Measurements from ENCODE around the gene TYMP.
A peak's percentile ranks its signal among the peaks of the same experiment; 100 is the strongest.

The TYMP gene

GRCh38 chr22:50505276-50505775 lies 24.5 kb downstream of the TYMP start:
- no peak for DNase-seq (ENCODE audit: low spot score)

- DNase-seq (ENCODE audit: low spot score) = no peak
These were observed 25.2 kb downstream of the TYMP start for GRCh38 chr22:50504369-50505211.

- DNase-seq (ENCODE audit: low spot score) = no peak
These were observed 26.2 kb downstream of the TYMP start for GRCh38 chr22:50503475-50504145.

GRCh38 chr22:50502628-50503474 lies 27.0 kb downstream of the TYMP start:
- DNase-seq (ENCODE audit: low spot score) = no peak

GRCh38 chr22:50502096-50502495 lies 27.7 kb downstream of the TYMP start:
- DNase-seq (ENCODE audit: low spot score) = no peak

- DNase-seq (ENCODE audit: low spot score) = no peak
These were observed 29.4 kb downstream of the TYMP start for GRCh38 chr22:50500452-50500851.

GRCh38 chr22:50498322-50498890 lies 31.4 kb downstream of the TYMP start:
- DNase-seq (ENCODE audit: low spot score) = peak; percentile 26

- no peak for DNase-seq (ENCODE audit: low spot score)
These were observed 32.7 kb downstream of the TYMP start for GRCh38 chr22:50497093-50497492.

- no peak for DNase-seq (ENCODE audit: low spot score)
These were observed 39.1 kb downstream of the TYMP start for GRCh38 chr22:50490531-50491308.

- no peak for DNase-seq (ENCODE audit: low spot score)
These were observed 40.2 kb downstream of the TYMP start for GRCh38 chr22:50489363-50490243.

GRCh38 chr22:50488886-50489285 lies 40.9 kb downstream of the TYMP start:
- DNase-seq (ENCODE audit: low spot score) = no peak

- no peak for DNase-seq (ENCODE audit: low spot score)
These were observed 41.7 kb downstream of the TYMP start for GRCh38 chr22:50488006-50488677.

GRCh38 chr22:50487290-50488005 lies 42.4 kb downstream of the TYMP start:
- DNase-seq (ENCODE audit: low spot score) = no peak

- no peak for DNase-seq (ENCODE audit: low spot score)
These were observed 43.1 kb downstream of the TYMP start, which contains the start of gene MIOX for GRCh38 chr22:50486561-50487289. MIOX (plus strand) TSS chr22:50486859; CDS start chr22:50486898, 39 bp downstream.

GRCh38 chr22:50485221-50486131 lies 44.3 kb downstream of the TYMP start:
- DNase-seq (ENCODE audit: low spot score) = no peak

- DNase-seq (ENCODE audit: low spot score) = no peak
These were observed 45.6 kb downstream of the TYMP start for GRCh38 chr22:50483977-50484853.

Measured in LoVo (cell line).